K562 (cell line): ENCODE results near the gene TBC1D7. TPM values are rescaled to one million over a fixed set of nuclear protein-coding genes. Genes with fewer than 3 reads are reported as not detected.
A peak's percentile ranks its signal among the peaks of the same experiment; 100 is the strongest.

ENCODE experiments used
- CREB1 ChIP-seq, 2 experiments: sonication (generic) in 1 of 2; formaldehyde crosslinking in 1 of 2; IDR thresholded peaks; 2 replicates each; pipeline versions ENCODE4 v1.6.1 to v1.8.0; 2012 to 2022; ENCODE audit warnings: inconsistent platforms in 1 of 2, mild to moderate bottlenecking in 1 of 2, missing genetic modification reagents in 1 of 2, moderate library complexity in 1 of 2
- ETV6 ChIP-seq, 3 experiments: fragments of 150-350 bp in 1 of 3; sonication (generic) in 1 of 3; formaldehyde crosslinking in 1 of 3; IDR thresholded peaks; 2 replicates each; pipeline versions ENCODE4 v1.6.1 to v1.8.0; 2014 to 2022; ENCODE audit warnings: borderline replicate concordance in 2 of 3, low read depth in 2 of 3, antibody characterized with exemption in 1 of 3, low read length in 1 of 3, mild to moderate bottlenecking in 1 of 3, missing genetic modification reagents in 1 of 3
- JUND ChIP-seq, 2 experiments: IDR thresholded peaks; 2 replicates in 1 of 2; 3 replicates in 1 of 2; pipeline ENCODE4 v1.6.1; 2011; ENCODE audit warnings: borderline replicate concordance in 2 of 2, low read depth in 2 of 2, low read length in 2 of 2, improper control_type of control experiment in 1 of 2, missing biosample characterization in 1 of 2, missing genetic modification characterization in 1 of 2, missing genetic modification reagents in 1 of 2
- KHSRP ChIP-seq: fragments of 450-650 bp; IDR thresholded peaks from 2 replicates; pipeline ENCODE4 v1.6.1; 2017
- KLF16 ChIP-seq: IDR thresholded peaks from 2 replicates; pipeline ENCODE4 v1.6.1; 2016; ENCODE audit warnings: antibody characterized with exemption
- MEF2D ChIP-seq: conservative IDR thresholded peaks from 2 replicates; pipeline ENCODE4 v1.6.1; 2016; ENCODE audit warnings: low read depth, missing genetic modification characterization, missing compliant biosample characterization
- MIER1 ChIP-seq: fragments of 450-650 bp; IDR thresholded peaks from 2 replicates; pipeline ENCODE4 v1.6.1; 2016; ENCODE audit warnings: antibody characterized with exemption, mild to moderate bottlenecking, low read depth
- MTA2 ChIP-seq: fragments of 450-650 bp; IDR thresholded peaks from 2 replicates; pipeline ENCODE4 v1.6.1; 2016; ENCODE audit warnings: low read depth
- PML ChIP-seq: IDR thresholded peaks from 2 replicates; pipeline ENCODE4 v1.6.1; 2012; ENCODE audit warnings: low read length, inconsistent platforms
- RUNX1 ChIP-seq: sonication (generic); IDR thresholded peaks from 2 replicates; pipeline ENCODE4 v1.6.1; 2016; ENCODE audit warnings: antibody characterized with exemption, low read depth
- STAT5A ChIP-seq: IDR thresholded peaks from 2 replicates; pipeline ENCODE4 v1.6.1; 2012; ENCODE audit warnings: low read length, inconsistent platforms, borderline replicate concordance
- TAF15 ChIP-seq: fragments of 200-400 bp; formaldehyde crosslinking; IDR thresholded peaks from 2 replicates; pipeline ENCODE4 v1.6.1; 2017; ENCODE audit warnings: mild to moderate bottlenecking, low read depth, low read length, moderate library complexity
- TCF7L2 ChIP-seq: fragments of 150-350 bp; IDR thresholded peaks from 2 replicates; pipeline ENCODE4 v1.6.1; 2016; ENCODE audit warnings: low read depth, mild to moderate bottlenecking, low read length, moderate library complexity
- ZNF274 ChIP-seq: IDR thresholded peaks from 2 replicates; pipeline ENCODE4 v1.6.1; 2011; ENCODE audit warnings: low read depth, mild to moderate bottlenecking, low read length, moderate library complexity, borderline replicate concordance
- ZNF318 ChIP-seq, 2 experiments: fragments of 450-650 bp; IDR thresholded peaks; 2 replicates each; pipeline ENCODE4 v1.6.1; 2016; ENCODE audit warnings: mild to moderate bottlenecking in 2 of 2, borderline replicate concordance in 1 of 2, low read depth in 1 of 2, moderate library complexity in 1 of 2
- ZNF76 ChIP-seq: fragments of 250-450 bp; sonication (Bioruptor Pico); IDR thresholded peaks from 2 replicates; pipeline ENCODE4 v1.4.0; 2020; ENCODE audit warnings: mild to moderate bottlenecking, moderate library complexity, borderline replicate concordance
- polyA plus RNA-seq, 8 experiments: library from polyadenylated mRNA; depleted of rRNA in 4 of 8; stranded (reverse) in 5 of 8; unstranded in 3 of 8; fragments of >200 nt; fragmentation: Nextera tagmentation in 2 of 8; fragmentation: Illumina TruSeq in 1 of 8; extraction: Ambion mirVana in 2 of 8; extraction: Trizol in 1 of 8; gene quantifications; 2 replicates each; pipeline versions ENCODE4 v1.2.1 to v1.2.3, GENCODE V29; 2011 to 2014; ENCODE audit warnings: inconsistent platforms in 1 of 8, missing spikeins in 1 of 8
- total RNA-seq, 7 experiments: library from RNA; depleted of rRNA in 6 of 7; stranded (reverse); fragments of >200 nt in 6 of 7; fragmentation: Illumina TruSeq in 2 of 7; extraction: Trizol in 2 of 7; gene quantifications; 2 replicates each; pipeline versions ENCODE4 v1.2.1 to v1.2.3, GENCODE V29; 2011 to 2021; ENCODE audit warnings: low replicate concordance in 1 of 7
- TF ChIP-seq, protein P1 (sequence below): fragments of 450-650 bp; IDR thresholded peaks from 2 replicates; pipeline ENCODE4 v1.6.1; 2016; ENCODE audit warnings: missing biosample characterization, missing genetic modification characterization

TBC1D7 gene
- total and polyA plus RNA-seq, 9 of the 15 experiments (the other 6 are each of a cell fraction or from before 2014, with no cell fraction given) = 49.4 to 107 (median 61.1) TPM

- TF ChIP-seq CREB1 (IDR thresholded peaks at IDR 0.05) (peak; percentile 59), CREB1 (CRISPR knock-in tag; IDR thresholded peaks at IDR 0.05) (no peak), MEF2D (tag) (peak; percentile 98), KHSRP (peak; percentile 38; the same call in 1 of the 2 replicates), ZNF274 (no peak), MIER1 (peak; percentile 25; the same call in 1 of the 2 replicates), PML (peak; percentile 92), ETV6 (IDR thresholded peaks at IDR 0.05; ENCODE audit: borderline replicate concordance in 1 of 2, low read depth in 2 of 2, low read length in 1 of 2) (peak in 1 of 2 experiments; percentile 87; a peak in 2 of 4 replicates), ETV6 (CRISPR knock-in tag; IDR thresholded peaks at IDR 0.05; ENCODE audit: borderline replicate concordance) (no peak), MTA2 (peak; percentile 78), TCF7L2 (no peak), TAF15 (no peak), JUND (IDR thresholded peaks at IDR 0.05; ENCODE audit: borderline replicate concordance, low read depth, low read length) (peak; percentile 97), JUND (tag; IDR thresholded peaks at IDR 0.05; ENCODE audit: borderline replicate concordance, low read depth, low read length) (peak; percentile 96), KLF16 (peak; percentile 84), ZNF76 (CRISPR knock-in tag) (0 out of 2 replicates have a peak, but pooled peaks have one; percentile 18), STAT5A (peak; percentile 82), RUNX1 (peak; percentile 94), ZNF318 (IDR thresholded peaks at IDR 0.05; ENCODE audit: borderline replicate concordance in 1 of 2, low read depth in 1 of 2) (peak in 1 of 2 experiments; percentile 79; a peak in 1 of 4 replicates)
- TF ChIP-seq, protein P1, sequence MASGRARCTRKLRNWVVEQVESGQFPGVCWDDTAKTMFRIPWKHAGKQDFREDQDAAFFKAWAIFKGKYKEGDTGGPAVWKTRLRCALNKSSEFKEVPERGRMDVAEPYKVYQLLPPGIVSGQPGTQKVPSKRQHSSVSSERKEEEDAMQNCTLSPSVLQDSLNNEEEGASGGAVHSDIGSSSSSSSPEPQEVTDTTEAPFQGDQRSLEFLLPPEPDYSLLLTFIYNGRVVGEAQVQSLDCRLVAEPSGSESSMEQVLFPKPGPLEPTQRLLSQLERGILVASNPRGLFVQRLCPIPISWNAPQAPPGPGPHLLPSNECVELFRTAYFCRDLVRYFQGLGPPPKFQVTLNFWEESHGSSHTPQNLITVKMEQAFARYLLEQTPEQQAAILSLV (tag) = no peak
Observed at GRCh38 chr6:13355043-13355945, 27.0 kb upstream of the TBC1D7 start (continued).
